ENCODE results near the gene LPCAT1. TPM values are rescaled to one million over a fixed set of nuclear protein-coding genes. Genes with fewer than 3 reads are reported as not detected.

Gene LPCAT1
- total and polyA plus RNA-seq, 2 of the 4 experiments (the other 2 are of a cell fraction) = 17.7 to 33.6 TPM

GRCh38 chr5:1489754-1490153 is 34.0 kb downstream of the LPCAT1 start:
- Histone ChIP-seq H2AK9ac (replicated peaks; ENCODE audit: low read depth, low read length, poor library complexity) (peak overlapping the region; percentile 10), H2AK5ac (ENCODE audit: low read depth, low read length) (peak overlapping the region; percentile 24), H2BK20ac (ENCODE audit: low read depth, low read length) (no peak overlapping the region), H3K4me2 (ENCODE audit: low read depth, low read length) (no peak overlapping the region), H3K4me3 (ENCODE audit: insufficient read depth, low read depth, low read length) (no peak overlapping the region), H3K9ac (ENCODE audit: low read depth, low read length) (no peak overlapping the region), H3K36me3 (ENCODE audit: control insufficient read depth, insufficient read depth, low read length) (peaks cover 81% of the 10 kb centered on the region), H2BK120ac (ENCODE audit: low read depth, low read length) (no peak overlapping the region), H4K5ac (ENCODE audit: low read depth, low read length) (no peak overlapping the region), H3K4ac (ENCODE audit: low read depth, low read length) (peak overlapping the region; percentile 8; the same call in 1 of the 2 replicates), H3K27me3 (ENCODE audit: control insufficient read depth, insufficient read depth, low read length) (no peaks in the 10 kb centered on the region), H3K79me1 (ENCODE audit: low read depth in 1 of 2, low read length in 2 of 2) (peaks cover 10 to 20% of the 10 kb centered on the region in 2 experiments), H3K4me1 (ENCODE audit: control insufficient read depth, insufficient read depth, low read length) (peaks cover 7% of the 10 kb centered on the region; the same call in 1 of the 2 replicates), H3K23ac (ENCODE audit: low read depth, low read length) (no peak overlapping the region), H4K20me1 (ENCODE audit: insufficient read depth, low read length) (peaks cover 26% of the 10 kb centered on the region), H2BK5ac (ENCODE audit: low read depth, low read length, poor library complexity, severe bottlenecking) (peak overlapping the region; percentile 2), H4K8ac (ENCODE audit: low read depth in 2 of 2, low read length in 2 of 2) (no peak overlapping the region), H3K18ac (ENCODE audit: low read depth, low read length) (no peak overlapping the region), H3K27ac (ENCODE audit: insufficient read depth, low read length) (peak overlapping the region; percentile 36), H3K14ac (replicated peaks; ENCODE audit: low read depth, low read length) (no peak overlapping the region), H3K9me3 (ENCODE audit: control insufficient read depth, insufficient read depth, low read length) (no peaks in the 10 kb centered on the region), H2BK15ac (ENCODE audit: low read depth, low read length) (no peak overlapping the region), H2AFZ (replicated peaks; ENCODE audit: low read length, poor library complexity) (no peak overlapping the region), H4K91ac (ENCODE audit: insufficient read depth, low read depth, low read length) (no peak overlapping the region), H3K9me1 (ENCODE audit: insufficient read depth, low read length) (0 out of 2 replicates have a peak, but pooled peaks cover 2% of the 10 kb centered on the region), H3K56ac (ENCODE audit: extremely low read depth, insufficient read depth, low read length) (no peak overlapping the region)
- in situ Hi-C loops (cut with MboI; ENCODE audit: low sequenced_read_pairs) (loop anchor here (10.0 kb wide), 1 partner anchor 155 kb away; no protein-coding TSS in a partner anchor), intact Hi-C loops (cut with micrococcal nuclease) (no loop called here), dilution Hi-C loops (cut with HindIII; ENCODE audit: low sequenced_read_pairs, unreplicated experiment) (no loop called here)
- no TSS peak for BruUV-seq (replicated peaks)
- no peak for DNase-seq
- POLR2A ChIA-PET (ENCODE audit: unreplicated experiment) = no interaction called here
- ATAC-seq (ENCODE audit: low read depth) = no peak
- TF ChIP-seq ELK1 (IDR thresholded peaks at IDR 0.05; ENCODE audit: borderline replicate concordance, low read depth, low read length) = no peak
- no peak for TF ChIP-seq RFX5 (IDR thresholded peaks at IDR 0.05; ENCODE audit: low read depth, low read length)
- TF ChIP-seq RCOR1 (IDR thresholded peaks at IDR 0.05; ENCODE audit: insufficient replicate concordance, low read length) = no peak
- no peak for TF ChIP-seq NFE2L2 (IDR thresholded peaks at IDR 0.05; ENCODE audit: low read depth, low read length)
- no peak for TF ChIP-seq CHD1 (IDR thresholded peaks at IDR 0.05; ENCODE audit: low read depth, low read length)
- TF ChIP-seq, protein P1, sequence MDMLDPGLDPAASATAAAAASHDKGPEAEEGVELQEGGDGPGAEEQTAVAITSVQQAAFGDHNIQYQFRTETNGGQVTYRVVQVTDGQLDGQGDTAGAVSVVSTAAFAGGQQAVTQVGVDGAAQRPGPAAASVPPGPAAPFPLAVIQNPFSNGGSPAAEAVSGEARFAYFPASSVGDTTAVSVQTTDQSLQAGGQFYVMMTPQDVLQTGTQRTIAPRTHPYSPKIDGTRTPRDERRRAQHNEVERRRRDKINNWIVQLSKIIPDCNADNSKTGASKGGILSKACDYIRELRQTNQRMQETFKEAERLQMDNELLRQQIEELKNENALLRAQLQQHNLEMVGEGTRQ (IDR thresholded peaks at IDR 0.05; ENCODE audit: low read depth, low read length) = no peak
- no peak for TF ChIP-seq CEBPB (IDR thresholded peaks at IDR 0.05; ENCODE audit: low read depth, low read length)
- no peak for TF ChIP-seq MXI1 (IDR thresholded peaks at IDR 0.05; ENCODE audit: borderline replicate concordance, low read depth, low read length)
- no peak for TF ChIP-seq MAFK (IDR thresholded peaks at IDR 0.05; ENCODE audit: low read depth, low read length)
- no peak for TF ChIP-seq BHLHE40 (IDR thresholded peaks at IDR 0.05; ENCODE audit: low read depth, low read length)
- no peak for TF ChIP-seq RAD21 (IDR thresholded peaks at IDR 0.05; ENCODE audit: low read length)
- no peak for TF ChIP-seq POLR2A (IDR thresholded peaks at IDR 0.05; ENCODE audit: low read depth, low read length)
- TF ChIP-seq FOS (IDR thresholded peaks at IDR 0.05; ENCODE audit: low read depth, low read length) = no peak
- CTCF ChIA-PET = no interaction called here
- 93% methylated on average over 15 of the region's 18 CpGs; no CpG with 5 or more reads in 1 of the 2 experiments for WGBS, 2 experiments (ENCODE audit: extremely low coverage in 2 of 2, insufficient read length in 1 of 2)

Measured in IMR-90 (cell line).